K562 (cell line): ENCODE measurements around the gene DPEP3. TPM values are rescaled to one million over a fixed set of nuclear protein-coding genes. Genes with fewer than 3 reads are reported as not detected.

Experiments used
- ATAC-seq: fragments of 200-7000 bp; cut with Tn5 transposase; 3 replicates; pipeline ENCODE4 v1.9.1; 2020; ENCODE audit warnings: moderate library complexity
- BruUV-seq: library from RNA; stranded (reverse); fragments of 400-500 nt; replicated peaks from 2 replicates; lab custom pipeline; 2021; lab: Mats Ljungman, UMichigan
- CTCF ChIA-PET: fragments of 300-600 bp; formaldehyde crosslinking; extraction: SDS; loops from one replicate; lab custom pipeline; 2021; ENCODE audit warnings: low intra/inter-chr PET ratio; lab: Yijun Ruan, JAX
- POLR2A ChIA-PET: fragments of 300-600, 350-650 bp; sonication (Branson Sonifier 250); formaldehyde crosslinking; extraction: SDS; loops from one replicate; lab custom pipeline; 2021; ENCODE audit warnings: antibody characterized with exemption, inconsistent platforms; lab: Yijun Ruan, JAX
- DNase-seq, 4 experiments: peaks; one replicate each; pipeline versions ENCODE4 v3.0.0 to v3.0.0-alpha.2; 2011 to 2018; ENCODE audit warnings: low spot score in 3 of 4, mixed read lengths in 3 of 4; ENCODE audit errors: extremely low read depth in 1 of 4
- FAIRE-seq: peaks from 2 replicates; lab custom pipeline; 2011; peaks lifted over from hg19 to GRCh38; lab: Jason Lieb, UNC
- H2AFZ ChIP-seq: 2 replicates; pipeline ENCODE4 v1.6.0; 2011; ENCODE audit warnings: low read depth, low read length, control low read depth, inconsistent platforms
- H3K27ac ChIP-seq: fragments of 200-600 bp; 3 replicates; pipeline ENCODE4 v1.8.0; 2011; ENCODE audit warnings: low read depth, mild to moderate bottlenecking, control low read depth, inconsistent platforms, low read length, moderate library complexity, mixed read lengths; ENCODE audit errors: extremely low read depth
- H3K27me3 ChIP-seq, 2 experiments: fragments of 300-600 bp in 1 of 2; 2 replicates in 1 of 2; 3 replicates in 1 of 2; pipeline versions ENCODE4 v1.6.0 to v1.8.0; 2011; ENCODE audit warnings: inconsistent platforms in 2 of 2, low read length in 2 of 2, mild to moderate bottlenecking in 1 of 2, mixed read lengths in 1 of 2, moderate library complexity in 1 of 2; ENCODE audit not compliant: control insufficient read depth in 2 of 2, insufficient read depth in 2 of 2
- H3K36me3 ChIP-seq: fragments of 300-600 bp; 3 replicates; pipeline ENCODE4 v1.8.0; 2011; ENCODE audit warnings: mild to moderate bottlenecking, low read length, inconsistent platforms; ENCODE audit not compliant: control insufficient read depth, insufficient read depth
- H3K4me1 ChIP-seq, 2 experiments: fragments of 200-600 bp in 1 of 2; replicated peaks in 1 of 2; 2 replicates in 1 of 2; 3 replicates in 1 of 2; pipeline versions ENCODE4 v1.5.1 to v1.8.0; 2011; ENCODE audit warnings: inconsistent platforms in 2 of 2, low read length in 2 of 2, mild to moderate bottlenecking in 1 of 2, mixed read lengths in 1 of 2, moderate library complexity in 1 of 2; ENCODE audit not compliant: control insufficient read depth in 2 of 2, insufficient read depth in 2 of 2
- H3K4me2 ChIP-seq: 2 replicates; pipeline ENCODE4 v1.6.1; 2011; ENCODE audit warnings: low read length, control low read depth, inconsistent platforms, mixed read lengths; ENCODE audit not compliant: insufficient read depth
- H3K4me3 ChIP-seq: fragments of 200-600 bp; sonication (generic), shearing (Covaris generic); 2 replicates; pipeline ENCODE4 v1.5.1; 2016; ENCODE audit warnings: control low read depth, inconsistent platforms
- H3K79me2 ChIP-seq: fragments of 200-600 bp; 3 replicates; pipeline ENCODE4 v1.8.0; 2011; ENCODE audit warnings: low read length, inconsistent platforms; ENCODE audit not compliant: control insufficient read depth, insufficient read depth
- H3K9ac ChIP-seq, 2 experiments: 2 replicates each; pipeline versions ENCODE4 v1.6.0 to v1.6.1; 2011; ENCODE audit warnings: low read depth in 2 of 2, low read length in 2 of 2, control low read depth in 1 of 2, inconsistent platforms in 1 of 2, mild to moderate bottlenecking in 1 of 2, mixed read lengths in 1 of 2; ENCODE audit not compliant: insufficient read depth in 1 of 2
- H3K9me1 ChIP-seq: one replicate; pipeline ENCODE4 v1.6.0; 2011; ENCODE audit warnings: inconsistent platforms, mild to moderate bottlenecking, low read length, moderate library complexity; ENCODE audit not compliant: control insufficient read depth, insufficient read depth
- H3K9me3 ChIP-seq: replicated peaks from 2 replicates; pipeline ENCODE4 v1.5.1; 2011; ENCODE audit warnings: low read depth, low read length, inconsistent platforms; ENCODE audit not compliant: control insufficient read depth, insufficient read depth
- H4K20me1 ChIP-seq: replicated peaks from 2 replicates; pipeline ENCODE4 v1.6.1; 2011; ENCODE audit warnings: low read length, inconsistent platforms, mixed read lengths; ENCODE audit not compliant: control insufficient read depth, insufficient read depth
- EP300 ChIP-seq: IDR thresholded peaks from 2 replicates; pipeline ENCODE4 v1.6.1; 2012; ENCODE audit warnings: low read length, improper control_type of control experiment
- MCM3 ChIP-seq: fragments of 450-650 bp; IDR thresholded peaks from 2 replicates; pipeline ENCODE4 v1.6.1; 2016
- MYNN ChIP-seq, 2 experiments: sonication (generic); formaldehyde crosslinking in 1 of 2; IDR thresholded peaks; 2 replicates each; pipeline versions ENCODE4 v1.5.0 to v1.6.1; 2016 to 2020; ENCODE audit warnings: antibody characterized with exemption in 1 of 2, missing genetic modification reagents in 1 of 2
- NR1H2 ChIP-seq: sonication (generic); formaldehyde crosslinking; IDR thresholded peaks from 2 replicates; pipeline ENCODE4 v1.4.0; 2020; ENCODE audit warnings: mild to moderate bottlenecking, missing genetic modification reagents
- POLR2B ChIP-seq: fragments of 450-650 bp; IDR thresholded peaks from 2 replicates; pipeline ENCODE4 v1.6.1; 2018; ENCODE audit warnings: low read depth; ENCODE audit not compliant: partially characterized antibody
- PTRF ChIP-seq: fragments of 450-650 bp; IDR thresholded peaks from 2 replicates; pipeline ENCODE4 v1.6.1; 2016; ENCODE audit warnings: mild to moderate bottlenecking, missing genetic modification characterization, missing compliant biosample characterization
- RB1 ChIP-seq: fragments of 450-650 bp; IDR thresholded peaks from 2 replicates; pipeline ENCODE4 v1.6.1; 2017; ENCODE audit warnings: low read depth, mild to moderate bottlenecking
- RBM14 ChIP-seq: fragments of 200-400 bp; formaldehyde crosslinking; IDR thresholded peaks from 2 replicates; pipeline ENCODE4 v1.6.1; 2018; ENCODE audit warnings: low read depth, mild to moderate bottlenecking, low read length, moderate library complexity, borderline replicate concordance; ENCODE audit not compliant: insufficient read depth
- YY1 ChIP-seq, 3 experiments: IDR thresholded peaks; 2 replicates each; pipeline ENCODE4 v1.6.1; 2011; ENCODE audit warnings: low read length in 2 of 3, mild to moderate bottlenecking in 2 of 3, moderate library complexity in 2 of 3, borderline replicate concordance in 1 of 3, control low read depth in 1 of 3, low read depth in 1 of 3; ENCODE audit not compliant: insufficient read depth in 3 of 3, insufficient replicate concordance in 2 of 3, control insufficient read depth in 1 of 3, insufficient read length in 1 of 3; ENCODE audit errors: extremely low read depth in 1 of 3
- ZNF57 ChIP-seq: fragments of 450-650 bp; formaldehyde crosslinking; IDR thresholded peaks from 2 replicates; pipeline ENCODE4 v1.4.0; 2020; ENCODE audit warnings: mild to moderate bottlenecking, moderate library complexity
- ZNF699 ChIP-seq: fragments of 250-450 bp; sonication (Bioruptor Pico); IDR thresholded peaks from 2 replicates; pipeline ENCODE4 v1.8.0; 2021; ENCODE audit warnings: mild to moderate bottlenecking, moderate library complexity; ENCODE audit not compliant: insufficient replicate concordance
- WGBS: fragments of 100-300 bp; shearing (Covaris generic); methylation state at CpG from one replicate; pipeline ENCODE4 v1.1.6; 2016; ENCODE audit warnings: low coverage, mixed read lengths; ENCODE audit not compliant: insufficient coverage; ENCODE audit errors: missing lambda C conversion rate; 5-methylcytosine and 5-hydroxymethylcytosine counted together
- in situ Hi-C: fragments of 300-500 bp; cut with MboI; formaldehyde crosslinking; loops from 4 replicates; pipeline ENCODE4 v1.15.0; 2018; ENCODE audit warnings: inconsistent platforms, mixed read lengths
- intact Hi-C: fragments of 100-400 bp; cut with micrococcal nuclease; formaldehyde crosslinking; loops from 2 replicates; pipeline ENCODE4 v1.14.2; 2022
- polyA plus RNA-seq, 8 experiments: library from polyadenylated mRNA; depleted of rRNA in 4 of 8; stranded (reverse) in 5 of 8; unstranded in 3 of 8; fragments of >200 nt; fragmentation: Nextera tagmentation in 2 of 8; fragmentation: Illumina TruSeq in 1 of 8; extraction: Ambion mirVana in 2 of 8; extraction: Trizol in 1 of 8; gene quantifications; 2 replicates each; pipeline versions ENCODE4 v1.2.1 to v1.2.3, GENCODE V29; 2011 to 2014; ENCODE audit warnings: inconsistent platforms in 1 of 8, missing spikeins in 1 of 8
- total RNA-seq, 7 experiments: library from RNA; depleted of rRNA in 6 of 7; stranded (reverse); fragments of >200 nt in 6 of 7; fragmentation: Illumina TruSeq in 2 of 7; extraction: Trizol in 2 of 7; gene quantifications; 2 replicates each; pipeline versions ENCODE4 v1.2.1 to v1.2.3, GENCODE V29; 2011 to 2021; ENCODE audit warnings: low replicate concordance in 1 of 7
- TF ChIP-seq, protein P1 (sequence below): IDR thresholded peaks from 2 replicates; pipeline ENCODE4 v1.6.1; 2014; ENCODE audit warnings: antibody characterized with exemption
- TF ChIP-seq, protein P2 (sequence below): sonication (generic); formaldehyde crosslinking; IDR thresholded peaks from 2 replicates; pipeline ENCODE4 v1.8.1; 2023; ENCODE audit warnings: mild to moderate bottlenecking, missing genetic modification reagents

DPEP3 gene
- total and polyA plus RNA-seq, 9 of the 15 experiments (the other 6 are each of a cell fraction or from before 2014, with no cell fraction given): not detected

DNA sequence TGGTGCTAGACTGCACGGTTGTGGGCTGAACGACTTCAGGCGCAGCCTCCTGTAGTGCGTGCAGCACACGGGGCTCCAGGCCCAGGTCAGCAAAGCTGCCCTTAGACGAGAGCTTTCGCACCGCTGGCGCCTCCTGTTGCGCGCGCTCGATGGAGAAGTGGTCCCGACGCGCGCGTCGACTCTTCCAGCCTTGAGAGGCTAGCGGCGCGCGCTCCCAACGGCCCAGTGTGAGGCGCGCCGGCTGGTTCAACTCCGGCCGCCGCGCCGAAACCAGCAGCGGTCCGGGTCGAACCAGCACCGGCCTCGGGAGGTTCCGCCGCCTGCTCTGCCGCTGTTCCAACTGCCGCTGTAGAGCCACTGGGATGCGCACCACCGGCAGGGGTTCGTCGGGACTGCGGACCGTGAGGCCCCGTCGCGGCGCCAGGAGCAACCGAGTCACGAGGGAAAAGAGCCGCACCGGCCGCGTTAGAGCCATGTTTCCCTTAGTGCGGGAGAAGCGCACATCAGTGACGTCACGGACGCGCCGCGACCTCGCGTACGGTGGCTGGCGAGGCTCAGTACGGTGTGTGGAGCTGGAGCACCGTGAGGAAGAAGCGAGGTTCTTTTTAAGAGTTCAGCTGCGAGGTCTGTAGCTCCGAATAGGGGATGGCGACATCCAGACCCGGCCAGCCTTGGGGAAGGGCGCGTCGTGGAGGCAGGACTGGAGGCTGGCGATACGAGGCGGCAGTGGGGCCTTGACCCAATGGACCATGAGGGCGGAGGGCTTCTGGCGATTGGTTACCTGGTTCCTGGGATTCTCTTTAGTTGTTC is 42.6 kb upstream of the DPEP3 start, which contains the start of the genes DDX28 and DUS2 (continued):
- peak; percentile 76 for TF ChIP-seq POLR2B
- TF ChIP-seq, protein P1, sequence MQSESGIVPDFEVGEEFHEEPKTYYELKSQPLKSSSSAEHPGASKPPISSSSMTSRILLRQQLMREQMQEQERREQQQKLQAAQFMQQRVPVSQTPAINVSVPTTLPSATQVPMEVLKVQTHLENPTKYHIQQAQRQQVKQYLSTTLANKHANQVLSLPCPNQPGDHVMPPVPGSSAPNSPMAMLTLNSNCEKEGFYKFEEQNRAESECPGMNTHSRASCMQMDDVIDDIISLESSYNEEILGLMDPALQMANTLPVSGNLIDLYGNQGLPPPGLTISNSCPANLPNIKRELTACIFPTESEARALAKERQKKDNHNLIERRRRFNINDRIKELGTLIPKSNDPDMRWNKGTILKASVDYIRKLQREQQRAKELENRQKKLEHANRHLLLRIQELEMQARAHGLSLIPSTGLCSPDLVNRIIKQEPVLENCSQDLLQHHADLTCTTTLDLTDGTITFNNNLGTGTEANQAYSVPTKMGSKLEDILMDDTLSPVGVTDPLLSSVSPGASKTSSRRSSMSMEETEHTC: peak; percentile 32; the same call in 1 of the 2 replicates
- TF ChIP-seq, protein P2, sequence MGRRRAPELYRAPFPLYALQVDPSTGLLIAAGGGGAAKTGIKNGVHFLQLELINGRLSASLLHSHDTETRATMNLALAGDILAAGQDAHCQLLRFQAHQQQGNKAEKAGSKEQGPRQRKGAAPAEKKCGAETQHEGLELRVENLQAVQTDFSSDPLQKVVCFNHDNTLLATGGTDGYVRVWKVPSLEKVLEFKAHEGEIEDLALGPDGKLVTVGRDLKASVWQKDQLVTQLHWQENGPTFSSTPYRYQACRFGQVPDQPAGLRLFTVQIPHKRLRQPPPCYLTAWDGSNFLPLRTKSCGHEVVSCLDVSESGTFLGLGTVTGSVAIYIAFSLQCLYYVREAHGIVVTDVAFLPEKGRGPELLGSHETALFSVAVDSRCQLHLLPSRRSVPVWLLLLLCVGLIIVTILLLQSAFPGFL: no peak
- TF ChIP-seq RB1: peak; percentile 71; the same call in 1 of the 2 replicates
- no peak for TF ChIP-seq MYNN (IDR thresholded peaks at IDR 0.05)
- TF ChIP-seq MYNN (CRISPR knock-in tag; IDR thresholded peaks at IDR 0.05): 0 out of 2 replicates have a peak, but pooled peaks have one; percentile 29

DNA sequence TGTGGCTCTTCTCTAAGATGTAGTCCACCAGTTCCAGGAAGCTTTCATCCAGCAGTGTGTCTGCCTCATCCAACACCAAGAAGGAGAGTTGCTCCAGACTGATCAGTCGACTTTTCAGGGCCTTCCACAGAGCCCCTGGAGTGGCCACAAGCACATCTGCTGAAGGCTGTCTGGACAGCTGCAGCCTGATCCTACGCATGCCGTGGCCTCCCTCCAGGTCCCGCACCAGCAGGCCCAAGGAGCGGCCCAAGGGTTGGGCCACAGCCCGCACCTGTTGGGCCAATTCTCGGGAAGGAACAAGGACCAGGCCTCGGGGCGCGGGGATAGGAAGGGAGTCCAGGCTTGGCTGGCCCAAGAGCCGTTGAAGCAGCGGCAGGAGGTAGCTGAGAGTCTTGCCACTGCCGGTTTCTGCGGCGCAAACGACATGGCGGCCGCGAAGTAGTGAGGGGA is 42.0 kb upstream of the DPEP3 start:
- H4K20me1 ChIP-seq: no peaks in the 10 kb centered on the region; the same call in 1 of the 2 replicates
- WGBS: 1% methylated on average over 19 of the region's 19 CpGs
- peak overlapping the region; percentile 90 to 100 for H3K9ac ChIP-seq
- peaks cover 32% of the 10 kb centered on the region for H3K36me3 ChIP-seq
- no peaks in the 10 kb centered on the region for H3K27me3 ChIP-seq
- peaks cover 42% of the 10 kb centered on the region for H3K79me2 ChIP-seq
- peak overlapping the region; percentile 88 for H3K4me3 ChIP-seq
- POLR2A ChIA-PET: interaction anchor here (0.6 to 2.6 kb wide), 8 partner anchors 10 to 216 kb away, joined by 3 to 13 read pairs (median 4); partner anchors contain the start of genes RANBP10 and TSNAXIP1
- peaks cover 8 to 23% of the 10 kb centered on the region in 2 experiments; a peak in 4 of 5 replicates for H3K4me1 ChIP-seq
- in situ Hi-C loops: no loop called here
- peak overlapping the region; percentile 97 for H2AFZ ChIP-seq
- no TSS peak for BruUV-seq
- intact Hi-C loops: no loop called here
- CTCF ChIA-PET: no interaction called here
- ATAC-seq (peak; percentile 42), FAIRE-seq (no peak), DNase-seq (peak in 2 of 4 experiments; percentile 14 to 37)
- no peaks in the 10 kb centered on the region for H3K9me3 ChIP-seq
- peak overlapping the region; percentile 94 for H3K4me2 ChIP-seq
- no peaks in the 10 kb centered on the region for H3K9me1 ChIP-seq
- peak overlapping the region; percentile 78 for H3K27ac ChIP-seq
- TF ChIP-seq RBM14 (0 out of 2 replicates have a peak, but pooled peaks have one; percentile 88), ZNF57 (CRISPR knock-in tag) (no peak), EP300 (no peak), NR1H2 (CRISPR knock-in tag) (no peak), PTRF (no peak), YY1 (IDR thresholded peaks at IDR 0.05; ENCODE audit: borderline replicate concordance in 1 of 3, control insufficient read depth in 1 of 3, extremely low read depth in 1 of 3, insufficient read depth in 3 of 3, insufficient read length in 1 of 3, insufficient replicate concordance in 2 of 3, low read depth in 1 of 3, low read length in 2 of 3) (peak in 1 of 3 experiments; percentile 67), MCM3 (no peak), ZNF699 (CRISPR knock-in tag) (no peak)
